Calu3 (cell line): Measurements from ENCODE around the gene FAM107A. TPM values are rescaled to one million over a fixed set of nuclear protein-coding genes. Genes with fewer than 3 reads are reported as not detected.

Source experiments
- BruUV-seq: library from RNA; stranded (reverse); fragments of 400-500 nt; replicated peaks from 2 replicates; lab custom pipeline; 2021; lab: Mats Ljungman, UMichigan
- CTCF ChIA-PET: fragments of 300-600 bp; sonication (Branson Sonifier 250); formaldehyde crosslinking; loops from one replicate; lab custom pipeline; 2022; ENCODE audit warnings: antibody characterized with exemption; lab: Charles Lee
- DNase-seq: peaks from one replicate; pipeline ENCODE4 v3.0.0; 2022
- H3K27ac Mint-ChIP-seq: one replicate; pipeline ENCODE4 v1.8.0; 2022; ENCODE audit warnings: mixed read lengths; ENCODE audit not compliant: unreplicated experiment
- H3K27me3 Mint-ChIP-seq: one replicate; pipeline ENCODE4 v1.8.0; 2022; ENCODE audit warnings: mixed read lengths; ENCODE audit not compliant: unreplicated experiment
- H3K36me3 Mint-ChIP-seq: one replicate; pipeline ENCODE4 v1.8.0; 2022; ENCODE audit warnings: mild to moderate bottlenecking, moderate library complexity, mixed read lengths; ENCODE audit not compliant: insufficient read depth, unreplicated experiment
- H3K4me1 Mint-ChIP-seq: one replicate; pipeline ENCODE4 v1.8.0; 2022; ENCODE audit warnings: mild to moderate bottlenecking, low read depth, mixed read lengths; ENCODE audit not compliant: unreplicated experiment
- H3K4me3 Mint-ChIP-seq: one replicate; pipeline ENCODE4 v1.8.0; 2022; ENCODE audit warnings: mild to moderate bottlenecking, low read depth, moderate library complexity, mixed read lengths; ENCODE audit not compliant: unreplicated experiment
- H3K9me3 Mint-ChIP-seq: one replicate; pipeline ENCODE4 v1.8.0; 2022; ENCODE audit warnings: low read depth, mixed read lengths; ENCODE audit not compliant: unreplicated experiment
- CTCF ChIP-seq: fragments of 200-600 bp; IDR thresholded peaks from one replicate; pipeline ENCODE4 v1.8.0; 2022; ENCODE audit warnings: antibody characterized with exemption; ENCODE audit not compliant: unreplicated experiment
- intact Hi-C: fragments of 100-400 bp; cut with micrococcal nuclease; formaldehyde crosslinking; loops from one replicate; pipeline ENCODE4 v1.10.0; 2022; ENCODE audit not compliant: unreplicated experiment
- total RNA-seq: library from RNA; stranded (reverse); gene quantifications from 2 replicates; pipeline ENCODE4 v1.2.3, GENCODE V29; 2022

Gene FAM107A
- total RNA-seq, 1 experiment from 2014 or later: not detected

GRCh38 chr3:58623478-58623877, 46.3 kb upstream of the FAM107A start:
- intact Hi-C loops: no loop called here
- BruUV-seq: no TSS peak
- TF ChIP-seq CTCF: no peak
- no peak overlapping the region for H3K27ac Mint-ChIP-seq
- H3K4me1 Mint-ChIP-seq: no peaks in the 10 kb centered on the region
- no peaks in the 10 kb centered on the region for H3K9me3 Mint-ChIP-seq
- no peak for DNase-seq
- no peak overlapping the region for H3K4me3 Mint-ChIP-seq
- CTCF ChIA-PET: no interaction called here
- peaks cover 7% of the 10 kb centered on the region for H3K27me3 Mint-ChIP-seq
- no peaks in the 10 kb centered on the region for H3K36me3 Mint-ChIP-seq

- no peak overlapping the region for H3K4me3 Mint-ChIP-seq
- BruUV-seq: no TSS peak
- CTCF ChIA-PET: no interaction called here
- H3K36me3 Mint-ChIP-seq: no peaks in the 10 kb centered on the region
- H3K9me3 Mint-ChIP-seq: no peaks in the 10 kb centered on the region
- no peak for DNase-seq
- TF ChIP-seq CTCF: no peak
- intact Hi-C loops: no loop called here
- no peaks in the 10 kb centered on the region for H3K4me1 Mint-ChIP-seq
- H3K27me3 Mint-ChIP-seq: peaks cover 7% of the 10 kb centered on the region
- H3K27ac Mint-ChIP-seq: no peak overlapping the region
Measured at GRCh38 chr3:58622892-58623291, 45.7 kb upstream of the FAM107A start.

GRCh38 chr3:58622436-58622835, 45.2 kb upstream of the FAM107A start:
- H3K4me1 Mint-ChIP-seq: no peaks in the 10 kb centered on the region
- BruUV-seq: no TSS peak
- H3K4me3 Mint-ChIP-seq: no peak overlapping the region
- intact Hi-C loops: no loop called here
- DNase-seq: no peak
- H3K27me3 Mint-ChIP-seq: peaks cover 7% of the 10 kb centered on the region
- CTCF ChIA-PET: no interaction called here
- no peak for TF ChIP-seq CTCF
- H3K27ac Mint-ChIP-seq: no peak overlapping the region
- no peaks in the 10 kb centered on the region for H3K36me3 Mint-ChIP-seq
- H3K9me3 Mint-ChIP-seq: no peaks in the 10 kb centered on the region

GRCh38 chr3:58621086-58621830, 44.1 kb upstream of the FAM107A start:
- DNase-seq: no peak
- BruUV-seq: no TSS peak
- intact Hi-C loops: no loop called here
- Mint-ChIP-seq H3K27ac (no peak overlapping the region), H3K9me3 (no peaks in the 10 kb centered on the region), H3K36me3 (no peaks in the 10 kb centered on the region), H3K27me3 (peaks cover 7% of the 10 kb centered on the region), H3K4me1 (no peaks in the 10 kb centered on the region), H3K4me3 (no peak overlapping the region)
- TF ChIP-seq CTCF: no peak
- CTCF ChIA-PET: no interaction called here
